T-helper 1 cell treated with Interleukin-12 subunit alpha and Interleukin-12 subunit beta and Interleukin-4 antibody, amounts not matched to agents 30 μg/mL and 1 μg/mL, for 36 hours (primary cell): ENCODE results near the gene FOXN3.
A peak's percentile ranks its signal among the peaks of the same experiment; 100 is the strongest.
"Not testable (repeated sequence)": the region's sequence is repeated elsewhere in the genome, so short reads cannot be mapped to it uniquely, and the experiment has no call there.

Experiments used
- H3K27ac Mint-ChIP-seq: one replicate; pipeline ENCODE4 v1.8.0; 2021; ENCODE audit warnings: mild to moderate bottlenecking, mixed read lengths
- H3K27me3 Mint-ChIP-seq: one replicate; pipeline ENCODE4 v1.8.0; 2021; ENCODE audit warnings: low read depth, mixed read lengths
- H3K36me3 Mint-ChIP-seq: one replicate; pipeline ENCODE4 v1.8.0; 2021; ENCODE audit warnings: low read depth, mixed read lengths
- H3K4me1 Mint-ChIP-seq: one replicate; pipeline ENCODE4 v1.8.0; 2021; ENCODE audit warnings: low read depth, mixed read lengths
- H3K4me3 Mint-ChIP-seq: one replicate; pipeline ENCODE4 v1.8.0; 2021; ENCODE audit warnings: mild to moderate bottlenecking, moderate library complexity, mixed read lengths
- H3K9me3 Mint-ChIP-seq: one replicate; pipeline ENCODE4 v1.8.0; 2021; ENCODE audit warnings: mixed read lengths

Gene FOXN3

GRCh38 chr14:89165189-89166181, 251.5 kb downstream of the FOXN3 start:
- no peak overlapping the region for H3K4me3 Mint-ChIP-seq
- no peaks in the 10 kb centered on the region for H3K9me3 Mint-ChIP-seq
- no peaks in the 10 kb centered on the region for H3K27me3 Mint-ChIP-seq
- H3K4me1 Mint-ChIP-seq: peaks cover 10% of the 10 kb centered on the region
- H3K36me3 Mint-ChIP-seq: peaks cover 30% of the 10 kb centered on the region
- H3K27ac Mint-ChIP-seq: peak overlapping the region; percentile 1

- H3K27ac Mint-ChIP-seq: peak overlapping the region; percentile 3
- no peaks in the 10 kb centered on the region for H3K9me3 Mint-ChIP-seq
- no peak overlapping the region for H3K4me3 Mint-ChIP-seq
- H3K4me1 Mint-ChIP-seq: peaks cover 11% of the 10 kb centered on the region
- no peaks in the 10 kb centered on the region for H3K27me3 Mint-ChIP-seq
- peaks cover 29% of the 10 kb centered on the region for H3K36me3 Mint-ChIP-seq
These were observed 252.6 kb downstream of the FOXN3 start for GRCh38 chr14:89164168-89165073.

- no peaks in the 10 kb centered on the region for H3K27me3 Mint-ChIP-seq
- H3K36me3 Mint-ChIP-seq: peaks cover 27% of the 10 kb centered on the region
- H3K4me1 Mint-ChIP-seq: peaks cover 11% of the 10 kb centered on the region
- H3K4me3 Mint-ChIP-seq: no peak overlapping the region
- H3K27ac Mint-ChIP-seq: no peak overlapping the region
- H3K9me3 Mint-ChIP-seq: no peaks in the 10 kb centered on the region
These were observed 253.9 kb downstream of the FOXN3 start for GRCh38 chr14:89163031-89163636.

GRCh38 chr14:89162586-89162985, 254.4 kb downstream of the FOXN3 start:
- H3K9me3 Mint-ChIP-seq: no peaks in the 10 kb centered on the region
- peaks cover 11% of the 10 kb centered on the region for H3K4me1 Mint-ChIP-seq
- no peak overlapping the region for H3K27ac Mint-ChIP-seq
- H3K27me3 Mint-ChIP-seq: no peaks in the 10 kb centered on the region
- peaks cover 23% of the 10 kb centered on the region for H3K36me3 Mint-ChIP-seq
- H3K4me3 Mint-ChIP-seq: no peak overlapping the region

GRCh38 chr14:89160437-89160836, 256.6 kb downstream of the FOXN3 start:
- no peak overlapping the region for H3K27ac Mint-ChIP-seq
- peaks cover 8% of the 10 kb centered on the region for H3K4me1 Mint-ChIP-seq
- no peaks in the 10 kb centered on the region for H3K27me3 Mint-ChIP-seq
- peaks cover 23% of the 10 kb centered on the region for H3K36me3 Mint-ChIP-seq
- H3K9me3 Mint-ChIP-seq: no peaks in the 10 kb centered on the region
- no peak overlapping the region for H3K4me3 Mint-ChIP-seq

GRCh38 chr14:89158701-89159100, 258.3 kb downstream of the FOXN3 start:
- Mint-ChIP-seq H3K36me3 (peaks cover 23% of the 10 kb centered on the region), H3K4me1 (peaks cover 2% of the 10 kb centered on the region), H3K4me3 (no peak overlapping the region), H3K27me3 (no peaks in the 10 kb centered on the region), H3K9me3 (no peaks in the 10 kb centered on the region), H3K27ac (no peak overlapping the region)

GRCh38 chr14:89158104-89158503, 258.9 kb downstream of the FOXN3 start:
- H3K4me3 Mint-ChIP-seq, H3K4me1 Mint-ChIP-seq, H3K9me3 Mint-ChIP-seq, H3K27ac Mint-ChIP-seq, H3K27me3 Mint-ChIP-seq: not testable (repeated sequence)
- H3K36me3 Mint-ChIP-seq: peaks cover 23% of the 10 kb centered on the region

- peaks cover 10% of the 10 kb centered on the region for H3K36me3 Mint-ChIP-seq
- H3K9me3 Mint-ChIP-seq: peaks cover 5% of the 10 kb centered on the region
- H3K27me3 Mint-ChIP-seq: no peaks in the 10 kb centered on the region
- peaks cover 2% of the 10 kb centered on the region for H3K4me1 Mint-ChIP-seq
- no peak overlapping the region for H3K27ac Mint-ChIP-seq
- no peak overlapping the region for H3K4me3 Mint-ChIP-seq
These were observed 261.5 kb downstream of the FOXN3 start for GRCh38 chr14:89155491-89155890.

GRCh38 chr14:89151693-89152092, 265.3 kb downstream of the FOXN3 start:
- not testable (repeated sequence) for H3K36me3 Mint-ChIP-seq, H3K4me3 Mint-ChIP-seq, H3K27ac Mint-ChIP-seq, H3K9me3 Mint-ChIP-seq, H3K4me1 Mint-ChIP-seq, H3K27me3 Mint-ChIP-seq

GRCh38 chr14:89146274-89146673, 270.8 kb downstream of the FOXN3 start:
- H3K27ac Mint-ChIP-seq: no peak overlapping the region
- peaks cover 12% of the 10 kb centered on the region for H3K27me3 Mint-ChIP-seq
- no peaks in the 10 kb centered on the region for H3K36me3 Mint-ChIP-seq
- H3K9me3 Mint-ChIP-seq: no peaks in the 10 kb centered on the region
- no peaks in the 10 kb centered on the region for H3K4me1 Mint-ChIP-seq
- no peak overlapping the region for H3K4me3 Mint-ChIP-seq

GRCh38 chr14:89144642-89145041, 272.4 kb downstream of the FOXN3 start:
- Mint-ChIP-seq H3K4me3 (no peak overlapping the region), H3K9me3 (no peaks in the 10 kb centered on the region)

GRCh38 chr14:89144066-89144465, 273.0 kb downstream of the FOXN3 start:
- no peaks in the 10 kb centered on the region for H3K36me3 Mint-ChIP-seq
- no peaks in the 10 kb centered on the region for H3K9me3 Mint-ChIP-seq
- H3K27me3 Mint-ChIP-seq: peaks cover 9% of the 10 kb centered on the region
- H3K4me3 Mint-ChIP-seq: no peak overlapping the region
- no peak overlapping the region for H3K27ac Mint-ChIP-seq
- H3K4me1 Mint-ChIP-seq: no peaks in the 10 kb centered on the region

More at GRCh38 chr14:89144642-89145041, 272.4 kb downstream of the FOXN3 start:
- Mint-ChIP-seq H3K36me3 (no peaks in the 10 kb centered on the region), H3K27me3 (peaks cover 9% of the 10 kb centered on the region), H3K27ac (no peak overlapping the region), H3K4me1 (no peaks in the 10 kb centered on the region)

- Mint-ChIP-seq H3K27ac (no peak overlapping the region), H3K27me3 (peaks cover 9% of the 10 kb centered on the region), H3K4me3 (no peak overlapping the region), H3K36me3 (no peaks in the 10 kb centered on the region), H3K9me3 (no peaks in the 10 kb centered on the region), H3K4me1 (no peaks in the 10 kb centered on the region)
These were observed 273.4 kb downstream of the FOXN3 start for GRCh38 chr14:89143595-89143994.

- Mint-ChIP-seq H3K36me3 (no peaks in the 10 kb centered on the region), H3K4me3 (no peak overlapping the region), H3K27me3 (peaks cover 9% of the 10 kb centered on the region), H3K9me3 (peaks cover 2% of the 10 kb centered on the region), H3K27ac (no peak overlapping the region), H3K4me1 (no peaks in the 10 kb centered on the region)
These were observed 274.7 kb downstream of the FOXN3 start for GRCh38 chr14:89142366-89142765.
